ENCODE measurements around the gene ZNF319.

ZNF319 gene

GRCh38 chr16:58000706-58001676, 519 bp upstream of the ZNF319 start, which contains the start of gene USB1:
USB1 (plus strand) TSS chr16:58001407; CDS start chr16:58001484, 77 bp downstream.
- peak; percentile 78 to 98 (median 86) for DNase-seq
- intact Hi-C loops (cut with DNase I) = loop anchor here (1.0 to 5.0 kb wide), 2 partner anchors 102 to 244 kb away; no protein-coding TSS in a partner anchor

DNA sequence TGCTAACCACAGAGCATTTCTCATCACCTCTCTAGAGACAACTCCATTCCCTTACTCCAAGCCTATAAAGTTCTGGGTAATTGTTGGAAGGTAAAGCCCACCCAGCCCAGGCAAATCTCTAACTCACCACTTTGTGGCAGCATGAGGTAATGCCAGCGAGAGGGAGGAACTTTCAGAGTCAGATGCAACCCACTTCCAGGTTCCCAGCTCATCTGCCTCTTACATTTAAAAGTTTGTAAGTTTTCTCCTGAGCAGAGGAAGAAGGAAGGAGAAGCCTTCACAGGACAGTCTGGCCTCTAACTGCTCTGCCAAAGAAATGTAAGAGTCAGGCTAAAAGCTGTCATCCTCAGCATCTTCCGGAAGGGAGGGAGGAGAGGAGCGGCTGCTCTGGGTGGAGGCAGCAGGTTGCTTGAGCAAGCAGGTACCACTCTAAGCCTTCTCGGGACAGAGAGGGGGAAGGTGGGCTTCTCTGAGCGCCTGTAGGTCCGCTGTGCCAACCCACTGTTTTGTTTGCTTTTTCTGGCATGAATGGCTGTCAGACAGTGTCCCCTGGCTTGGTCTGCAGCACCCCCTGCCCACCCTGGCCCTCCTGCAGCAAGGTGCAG, 1.0 kb downstream of the ZNF319 start:
- peak in 2 of 10 donors; percentile 48 to 81 for DNase-seq
- intact Hi-C loops (cut with DNase I) = no loop called here

DNA sequence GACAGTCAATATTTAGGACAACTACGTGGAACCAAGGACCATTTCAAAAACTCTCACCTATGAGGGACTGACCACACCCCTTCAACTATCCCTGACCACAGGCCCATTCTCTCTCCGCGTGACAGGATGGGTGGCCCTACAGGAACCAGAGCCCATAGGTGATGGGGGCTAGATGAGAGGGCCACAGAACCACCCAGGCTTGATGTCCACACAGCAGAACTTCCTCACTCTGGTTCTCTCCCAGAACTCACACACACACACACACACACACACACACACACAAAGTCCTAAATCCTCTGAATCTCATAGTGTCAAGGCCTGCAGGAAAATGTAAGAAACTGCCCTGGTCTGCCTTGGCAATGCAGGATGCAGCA, 1.5 kb downstream of the ZNF319 start:
- intact Hi-C loops (cut with DNase I) = no loop called here

DNA sequence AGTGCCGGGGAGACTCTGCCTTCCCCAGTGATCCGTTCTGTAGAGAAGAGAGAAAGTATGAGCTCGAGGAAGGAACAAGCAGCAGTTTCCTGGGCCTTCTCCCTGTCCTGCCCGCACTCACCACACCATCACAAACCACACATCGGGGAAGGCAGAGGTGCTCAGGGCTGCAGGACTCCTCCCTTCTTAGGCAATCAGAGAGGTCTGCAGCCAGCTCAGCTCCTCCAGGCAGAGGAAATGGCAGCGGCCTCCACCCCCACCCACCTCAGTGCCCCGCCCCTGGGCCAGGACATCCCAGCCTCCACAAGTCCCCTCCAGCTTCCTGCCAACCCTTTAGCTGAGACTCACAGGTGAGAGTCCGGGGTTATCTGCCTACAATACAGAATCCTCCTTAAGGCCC, 2.0 kb downstream of the ZNF319 start:
- intact Hi-C loops (cut with DNase I) = no loop called here
- DNase-seq = peak in 2 of 10 donors; percentile 50 to 70

More for the DNA sequence above, 1.5 kb downstream of the ZNF319 start:
- DNase-seq = peak in 2 of 10 donors; percentile 24 to 25

GRCh38 chr16:57997528-57998265, 2.8 kb downstream of the ZNF319 start:
- intact Hi-C loops (cut with DNase I) = no loop called here
- DNase-seq = peak in 2 of 10 donors; percentile 65 to 77

DNA sequence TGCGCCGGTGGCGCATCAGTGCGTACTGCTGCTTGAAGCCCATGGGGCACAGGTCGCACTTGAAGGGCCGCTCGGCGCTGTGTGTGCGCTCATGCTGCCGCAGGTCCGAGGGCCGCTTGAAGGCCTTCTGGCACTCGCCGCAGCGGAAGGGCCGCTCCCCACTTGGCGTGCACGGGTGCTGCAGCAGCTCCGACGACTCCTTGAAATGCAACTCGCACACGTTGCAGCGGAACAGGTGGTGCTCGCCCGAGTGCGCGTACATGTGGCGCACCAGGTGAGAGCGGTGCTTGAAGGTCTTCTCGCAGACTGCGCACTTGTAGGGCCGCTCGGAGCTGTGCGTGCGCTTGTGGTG, 3.3 kb downstream of the ZNF319 start:
- peak in 2 of 10 donors; percentile 71 to 74 for DNase-seq
- intact Hi-C loops (cut with DNase I) = no loop called here

- intact Hi-C loops (cut with DNase I) = no loop called here
- DNase-seq = peak in 2 of 10 donors; percentile 72 to 82
Observed at GRCh38 chr16:57996406-57997175, 3.9 kb downstream of the ZNF319 start.

- peak in 2 of 10 donors; percentile 44 to 75 for DNase-seq
- intact Hi-C loops (cut with DNase I) = no loop called here
Observed at GRCh38 chr16:57995721-57996405, 4.6 kb downstream of the ZNF319 start.

DNA sequence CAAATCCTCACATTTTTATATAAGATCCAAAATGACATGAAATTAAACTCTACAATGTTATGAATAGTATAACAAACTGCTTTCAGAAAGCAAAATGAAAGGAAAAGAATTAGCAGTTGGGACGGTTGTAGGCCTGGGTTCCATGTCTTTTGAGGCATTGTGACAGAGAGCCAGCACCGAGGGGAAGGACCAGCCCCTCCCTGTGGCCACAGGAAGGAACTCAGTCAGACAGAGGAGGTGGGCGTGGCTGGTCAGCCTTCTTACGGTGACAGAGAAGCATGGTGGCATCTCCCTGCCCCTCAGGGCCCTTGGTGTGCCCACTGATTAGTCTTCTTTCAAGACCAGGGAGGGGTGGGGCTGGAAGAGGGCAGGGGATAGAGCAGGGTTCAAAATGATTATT, 5.7 kb downstream of the ZNF319 start:
- intact Hi-C loops (cut with DNase I) = no loop called here
- DNase-seq = peak in 4 of 10 donors; percentile 22 to 86 (median 62)

DNA sequence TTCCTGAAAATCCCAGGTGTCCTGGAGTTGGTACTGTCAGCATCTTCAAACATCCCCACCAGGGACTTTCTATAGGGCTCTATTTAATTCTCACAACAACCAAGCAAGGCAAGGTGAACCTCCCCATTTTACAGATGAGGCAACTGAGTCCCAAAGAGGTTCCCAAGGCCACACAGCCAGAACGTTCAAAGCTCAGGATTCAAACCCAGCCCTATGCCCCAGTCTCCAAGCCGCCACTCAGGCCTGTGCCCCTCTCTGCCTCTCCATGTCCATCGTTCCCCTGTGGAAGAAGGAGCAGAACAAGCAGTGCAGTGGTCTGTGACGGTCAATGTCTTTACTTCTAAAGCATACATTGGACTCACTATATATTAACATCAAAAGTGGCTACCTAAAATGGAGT, 6.1 kb downstream of the ZNF319 start:
- DNase-seq = peak in 2 of 10 donors; percentile 11 to 12
- intact Hi-C loops (cut with DNase I) = no loop called here

DNA sequence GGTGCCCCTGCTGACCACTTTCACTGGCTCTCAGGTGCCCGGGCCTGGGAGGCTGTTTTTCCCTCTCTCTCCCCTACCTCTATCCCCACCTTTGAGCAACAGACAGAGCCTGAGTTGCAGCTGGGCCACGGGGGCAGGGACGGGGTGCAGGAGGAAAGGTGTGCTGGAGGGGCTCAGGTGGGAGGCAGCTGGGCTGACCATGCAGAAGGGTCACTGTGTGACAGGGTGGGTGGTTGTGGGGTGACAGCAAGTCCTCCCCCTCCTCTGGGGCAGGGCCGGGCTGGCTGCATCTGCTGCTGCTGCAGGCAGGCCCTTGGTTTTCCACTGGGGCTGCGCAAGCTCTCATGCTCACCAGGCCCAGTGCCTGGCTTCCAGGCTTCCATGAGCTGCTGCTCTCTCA, 6.6 kb downstream of the ZNF319 start:
- intact Hi-C loops (cut with DNase I) = no loop called here
- DNase-seq = peak in 2 of 10 donors; percentile 55 to 80

DNA sequence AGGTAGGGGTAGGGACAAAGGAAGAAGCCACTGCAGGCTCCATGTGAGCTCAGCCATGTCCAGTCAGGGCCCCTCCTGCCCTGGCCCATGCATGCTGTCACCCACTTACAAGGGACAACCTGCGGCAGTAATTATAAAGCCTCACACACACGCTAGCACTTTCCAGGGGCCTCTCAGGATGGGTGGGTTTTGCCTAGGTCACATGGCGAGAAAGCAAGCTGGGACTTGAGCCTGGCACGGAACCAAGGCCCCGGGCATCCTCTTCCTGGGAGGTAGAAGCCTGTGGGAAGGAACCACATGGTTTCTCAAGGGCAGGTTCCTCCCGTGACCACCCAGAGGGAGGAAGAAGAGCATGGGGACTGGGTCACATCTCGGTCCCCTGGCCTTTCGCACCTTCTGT, 7.0 kb downstream of the ZNF319 start:
- DNase-seq = peak in 2 of 10 donors; percentile 58 to 65
- intact Hi-C loops (cut with DNase I) = no loop called here

- intact Hi-C loops (cut with DNase I) = no loop called here
- DNase-seq = peak in 2 of 10 donors; percentile 33 to 52
Observed at GRCh38 chr16:57992084-57992483, 8.4 kb downstream of the ZNF319 start.

DNA sequence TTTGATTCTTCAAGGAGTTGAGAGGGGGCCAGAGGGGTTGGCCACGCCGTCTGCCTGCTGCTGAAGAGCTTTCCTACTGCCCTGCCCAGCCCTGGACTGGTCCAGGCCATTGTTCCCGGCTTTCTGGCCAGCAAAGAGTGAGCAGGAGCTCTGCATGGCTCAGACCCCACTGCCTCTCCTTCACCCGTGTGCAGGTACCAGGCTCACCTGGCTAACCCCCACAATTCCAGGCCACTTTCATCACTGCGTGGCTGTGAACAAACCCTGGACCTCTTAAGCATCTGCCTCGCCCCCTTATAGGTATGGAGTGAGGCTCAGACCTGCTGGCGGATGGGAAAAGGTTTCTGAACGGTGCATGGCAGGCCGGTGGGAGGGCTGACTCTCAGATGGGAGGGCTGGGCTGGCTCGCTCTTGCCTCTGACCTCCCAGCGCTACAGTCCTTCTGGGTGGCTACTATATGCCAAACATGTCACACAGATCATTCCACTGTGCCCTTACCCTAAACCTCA, 8.9 kb downstream of the ZNF319 start:
- peak in 2 of 10 donors; percentile 19 to 55 for DNase-seq
- intact Hi-C loops (cut with DNase I) = no loop called here

- peak in 2 of 10 donors; percentile 75 to 89 for DNase-seq
- intact Hi-C loops (cut with DNase I) = no loop called here
Observed at GRCh38 chr16:57988929-57989328, 11.5 kb downstream of the ZNF319 start.

- intact Hi-C loops (cut with DNase I) = no loop called here
- DNase-seq = peak in 2 of 10 donors; percentile 23 to 62
Observed at GRCh38 chr16:57987441-57988177, 12.9 kb downstream of the ZNF319 start.

DNA sequence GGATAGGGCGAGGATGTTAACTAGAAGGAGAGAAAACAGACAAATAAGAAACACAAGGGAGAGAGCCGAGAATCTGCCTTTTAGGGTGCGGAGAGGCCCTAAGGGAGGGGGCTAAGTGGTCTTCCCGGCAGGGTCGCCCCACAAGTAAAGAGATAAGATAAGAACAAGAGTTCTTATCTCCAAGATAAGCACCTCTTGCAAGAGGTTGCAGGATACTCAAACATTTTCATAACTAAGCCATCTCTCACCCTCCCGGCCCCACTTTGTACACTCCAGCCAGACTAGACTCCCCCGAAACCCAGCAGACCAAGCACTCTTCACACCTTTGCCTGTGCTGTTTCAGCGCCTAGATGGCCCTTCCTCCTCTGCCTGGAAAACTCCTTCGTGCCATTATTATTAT, 14.3 kb downstream of the ZNF319 start:
- intact Hi-C loops (cut with DNase I) = no loop called here

More for the DNA sequence above, 14.3 kb downstream of the ZNF319 start:
- peak in 2 of 10 donors; percentile 6 to 30 for DNase-seq

All from posterior cingulate gyrus (tissue), 11 donors.